ENCODE data around the gene CETP. TPM values are rescaled to one million over a fixed set of nuclear protein-coding genes. Genes with fewer than 3 reads are reported as not detected.

CETP gene
- total and polyA plus RNA-seq, 2 of the 13 experiments (the other 11 are each of a cell fraction or from before 2014, with no cell fraction given) = 0.31 to 9.8 TPM

- no TSS peak for BruUV-seq (replicated peaks)
- Histone ChIP-seq H3K9ac (ENCODE audit: insufficient read depth, low read depth, low read length) (no peak overlapping the region), H3K27ac (ENCODE audit: extremely low read length, insufficient read depth, low read length) (no peak overlapping the region), H3K36me3 (replicated peaks in 1 of 2; ENCODE audit: control insufficient read depth in 1 of 2, insufficient read depth in 2 of 2, low read length in 2 of 2) (no peaks in the 10 kb centered on the region), H3K79me2 (ENCODE audit: insufficient read depth, low read length) (no peaks in the 10 kb centered on the region), H3K9me3 (ENCODE audit: low read length) (no peaks in the 10 kb centered on the region), H3K27me3 (ENCODE audit: control insufficient read depth in 1 of 2, insufficient read depth in 2 of 2, low read length in 2 of 2) (no peaks in the 10 kb centered on the region), H3K4me3 (replicated peaks in 1 of 3; ENCODE audit: insufficient read depth in 1 of 3, low read depth in 2 of 3, low read length in 3 of 3) (peak overlapping the region in 1 of 3 experiments; percentile 15; a peak in 1 of 6 replicates), H2AFZ (ENCODE audit: low read length) (no peak overlapping the region), H3K4me2 (ENCODE audit: low read depth, low read length) (peak overlapping the region; percentile 36), H4K20me1 (ENCODE audit: insufficient read depth, low read length) (peaks cover 4% of the 10 kb centered on the region; the same call in 1 of the 2 replicates), H3K4me1 (ENCODE audit: insufficient read depth, low read length) (peaks cover 53% of the 10 kb centered on the region)
- DNase-seq (ENCODE audit: low spot score) (peak; percentile 61), FAIRE-seq (peak; percentile 32), ATAC-seq (peak; percentile 72)
- 31% methylated on average over 15 of the region's 15 CpGs for WGBS (ENCODE audit: low lambda C conversion rate)
- in situ Hi-C loops (cut with HindIII; ENCODE audit: extremely low pct_ligation_motif_present, low pct_unique_long_range_greater_than_20kb) (loop anchor here (5.0 kb wide), 1 partner anchor 84 kb away; the partner anchor contains the start of gene SLC12A3), intact Hi-C loops (cut with micrococcal nuclease; ENCODE audit: unreplicated experiment) (loop anchor here (1.0 kb wide), 2 partner anchors 84 to 158 kb away; no protein-coding TSS in a partner anchor)
- CTCF ChIA-PET (ENCODE audit: low intra/inter-chr PET ratio, low total read pairs) = interaction anchor here (0.9 to 2.8 kb wide), 3 partner anchors 13 to 157 kb away, joined by 4 to 20 read pairs (median 4); no protein-coding TSS in a partner anchor
- POLR2A ChIA-PET = interaction anchor here (1.1 to 1.5 kb wide), 4 partner anchors 10 to 136 kb away, joined by 3 read pairs; partner anchors contain the start of gene HERPUD1
- 0 out of 2 replicates have a peak, but pooled peaks have one; percentile 46 for TF ChIP-seq NRL (CRISPR knock-in tag; IDR thresholded peaks at IDR 0.05; ENCODE audit: borderline replicate concordance)
- TF ChIP-seq HMG20A (CRISPR knock-in tag; IDR thresholded peaks at IDR 0.05; ENCODE audit: borderline replicate concordance) = no peak
- TF ChIP-seq ZSCAN30 (CRISPR knock-in tag; IDR thresholded peaks at IDR 0.05) = peak; percentile 47; the same call in 1 of the 2 replicates
- TF ChIP-seq ELF3 (CRISPR knock-in tag; IDR thresholded peaks at IDR 0.05) = 0 out of 2 replicates have a peak, but pooled peaks have one; percentile 15
- TF ChIP-seq EED (CRISPR knock-in tag; IDR thresholded peaks at IDR 0.05) = peak; percentile 28; the same call in 1 of the 2 replicates
- peak; percentile 63 for TF ChIP-seq ZNF547 (CRISPR knock-in tag; IDR thresholded peaks at IDR 0.05)
- peak; percentile 61; the same call in 1 of the 2 replicates for TF ChIP-seq NFKB2 (CRISPR knock-in tag; IDR thresholded peaks at IDR 0.05; ENCODE audit: borderline replicate concordance)
- TF ChIP-seq UBTF (CRISPR knock-in tag; IDR thresholded peaks at IDR 0.05) = peak; percentile 67
- peak; percentile 51; the same call in 1 of the 2 replicates for TF ChIP-seq KDM4B (CRISPR knock-in tag; IDR thresholded peaks at IDR 0.05)
- TF ChIP-seq HINFP (CRISPR knock-in tag; IDR thresholded peaks at IDR 0.05; ENCODE audit: low read depth) = no peak
- 0 out of 2 replicates have a peak, but pooled peaks have one; percentile 12 for TF ChIP-seq KMT2A (CRISPR knock-in tag; IDR thresholded peaks at IDR 0.05)
- no peak for TF ChIP-seq ZNF550 (CRISPR knock-in tag; IDR thresholded peaks at IDR 0.05; ENCODE audit: borderline replicate concordance)
- TF ChIP-seq MAFG (CRISPR knock-in tag; IDR thresholded peaks at IDR 0.05) = no peak
- no peak for TF ChIP-seq ZFP36L1 (CRISPR knock-in tag; IDR thresholded peaks at IDR 0.05)
- TF ChIP-seq ZSCAN9 (CRISPR knock-in tag; IDR thresholded peaks at IDR 0.05; ENCODE audit: borderline replicate concordance) = no peak
- no peak for TF ChIP-seq ZSCAN21 (CRISPR knock-in tag; IDR thresholded peaks at IDR 0.05; ENCODE audit: borderline replicate concordance)
- no peak for TF ChIP-seq MAZ (IDR thresholded peaks at IDR 0.05; ENCODE audit: borderline replicate concordance, low read depth, low read length)
- TF ChIP-seq MAZ (CRISPR knock-in tag; IDR thresholded peaks at IDR 0.05; ENCODE audit: low read depth) = peak; percentile 37; the same call in 1 of the 2 replicates
These were observed 10.6 kb upstream of the CETP start for GRCh38 chr16:56950881-56951771.
